GM12801 (cell line): ENCODE results near the gene IFFO2.

ENCODE experiments used
- CTCF ChIP-seq: IDR thresholded peaks from one replicate; pipeline ENCODE4 v1.5.1; 2011; ENCODE audit warnings: control low read depth; ENCODE audit not compliant: insufficient read length; ENCODE audit errors: extremely low read depth

IFFO2 gene

DNA sequence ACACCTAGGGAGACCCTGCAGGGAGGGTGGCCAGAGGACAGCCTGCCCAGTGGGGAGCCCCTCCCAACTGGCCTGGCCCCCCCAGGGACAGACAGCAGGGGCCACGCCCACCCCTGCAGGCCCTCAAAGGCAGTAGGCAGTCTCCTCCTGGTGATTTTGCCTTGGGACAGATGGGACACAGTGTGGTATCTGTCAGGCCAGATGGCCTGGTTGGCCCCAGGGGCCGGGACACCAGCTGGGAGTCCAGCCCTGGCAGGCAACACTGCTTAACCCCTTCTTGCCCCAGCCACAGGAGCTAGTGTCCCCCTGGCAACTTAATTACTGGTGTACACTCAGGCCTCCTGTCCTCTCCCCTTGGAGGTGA lies 17.8 kb downstream of the IFFO2 start:
- TF ChIP-seq CTCF, result no peak

- TF ChIP-seq CTCF, result no peak
Observed at GRCh38 chr1:18938008-18938706, 18.3 kb downstream of the IFFO2 start.

DNA sequence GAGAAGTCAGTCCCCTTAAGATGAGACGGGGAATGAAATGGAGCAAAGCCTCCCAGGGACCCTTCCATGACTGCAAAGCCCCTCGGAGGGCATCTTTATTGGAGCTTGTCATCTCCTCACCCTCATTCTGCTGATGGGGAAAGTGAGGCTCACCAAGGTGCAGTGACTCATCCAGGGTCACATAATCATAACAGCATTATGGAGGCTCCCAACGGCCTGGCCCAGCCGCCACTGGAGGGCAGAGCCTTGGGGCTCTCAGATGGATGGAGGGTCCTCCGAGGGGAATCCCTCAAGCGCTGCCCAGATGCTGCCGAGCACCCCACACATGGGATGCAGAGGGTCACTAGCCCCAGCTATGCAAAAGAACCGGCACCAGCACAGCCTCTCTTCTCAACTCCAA lies 18.9 kb downstream of the IFFO2 start:
- TF ChIP-seq CTCF, result no peak

DNA sequence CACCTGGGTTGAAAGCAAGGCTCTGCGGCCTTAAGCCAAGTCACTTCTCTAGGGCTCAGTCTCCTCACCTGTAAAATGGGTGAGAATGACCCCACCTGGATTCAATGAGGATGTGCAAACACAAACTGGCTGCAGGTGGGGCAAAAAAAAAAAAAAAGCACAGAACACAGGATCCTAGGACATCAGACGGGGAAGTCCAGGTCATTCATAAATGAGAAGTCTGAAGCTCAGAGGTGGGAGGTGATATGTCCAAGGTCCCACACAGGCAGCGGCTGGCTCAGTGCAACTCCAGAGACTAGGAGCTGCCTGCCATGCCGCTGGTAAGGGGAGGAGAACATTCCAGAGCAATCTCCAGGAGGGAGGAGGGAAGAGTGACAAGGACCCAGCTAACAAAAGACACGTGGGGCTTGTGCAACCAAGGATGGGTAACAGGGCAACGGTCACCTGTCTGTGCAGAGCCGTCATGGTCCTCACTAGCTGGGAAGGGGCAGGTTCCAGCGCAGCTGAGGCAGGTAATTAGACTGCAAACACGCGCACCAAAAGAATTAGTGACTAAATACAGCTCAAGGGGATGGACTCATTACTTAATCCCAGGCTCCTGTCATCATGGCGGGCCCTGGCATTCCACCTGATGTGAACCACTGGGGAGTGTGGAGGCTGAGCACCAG lies 19.5 kb downstream of the IFFO2 start:
- TF ChIP-seq CTCF, result no peak

GRCh38 chr1:18936471-18936813 lies 20.0 kb downstream of the IFFO2 start:
- TF ChIP-seq CTCF, result no peak

DNA sequence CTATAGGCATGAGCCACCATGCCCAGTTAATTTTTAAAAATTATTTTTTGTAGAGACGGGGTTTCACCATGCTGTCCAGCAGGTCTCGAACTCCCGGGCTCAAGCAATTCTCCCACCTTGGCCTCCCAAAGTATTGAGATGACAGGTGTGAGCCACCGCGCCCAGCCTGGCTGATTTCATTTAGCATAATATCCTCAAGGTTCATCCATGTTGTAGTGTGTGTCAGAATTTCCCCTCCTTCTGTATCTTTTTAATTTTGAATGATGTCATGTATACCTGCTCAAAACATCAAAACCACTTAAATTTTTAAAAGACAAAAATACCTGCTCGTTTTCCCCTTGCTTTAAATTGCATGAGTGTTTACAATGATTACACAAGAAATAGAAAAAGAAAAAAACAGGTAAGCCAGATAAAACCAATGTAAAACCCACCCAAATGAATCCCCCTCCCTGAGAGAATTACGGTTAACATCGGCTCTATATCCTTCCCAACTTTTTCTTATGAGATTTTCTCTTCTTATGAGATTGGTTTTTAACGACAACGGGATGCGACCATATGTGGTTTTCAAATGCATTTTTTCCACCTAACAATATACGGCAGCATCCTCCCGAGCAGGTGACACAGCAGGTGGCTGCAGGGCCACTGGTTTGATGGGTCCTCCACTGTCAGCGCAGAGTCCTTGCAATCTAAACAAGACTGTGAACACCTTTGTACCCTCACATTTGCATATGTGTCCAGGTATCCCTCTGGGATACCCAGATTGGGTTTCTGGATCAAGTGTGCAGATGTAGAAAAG lies 22.1 kb downstream of the IFFO2 start:
- no peak for TF ChIP-seq CTCF

DNA sequence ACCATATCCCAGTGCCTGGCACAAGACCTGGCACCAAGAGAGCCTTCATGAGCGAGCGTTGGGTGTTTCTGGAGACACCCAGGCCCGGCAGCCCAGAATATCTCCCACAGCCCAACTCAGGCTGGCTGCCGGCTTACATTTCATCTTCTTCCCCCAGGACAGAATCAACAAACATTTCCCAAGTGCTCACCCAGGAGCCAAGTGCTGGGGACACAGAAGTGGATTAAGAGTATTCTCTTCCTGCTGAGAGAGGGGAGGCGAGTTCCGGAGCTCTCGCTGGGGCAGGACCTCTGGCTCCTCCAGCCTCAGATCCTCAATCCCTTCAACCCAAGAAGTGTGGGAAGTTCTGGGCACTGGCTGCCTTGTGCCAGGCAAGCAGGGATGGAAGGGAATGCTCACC lies 23.6 kb downstream of the IFFO2 start:
- no peak for TF ChIP-seq CTCF
